ENCODE data around the gene CRIP2.

Gene CRIP2

DNA sequence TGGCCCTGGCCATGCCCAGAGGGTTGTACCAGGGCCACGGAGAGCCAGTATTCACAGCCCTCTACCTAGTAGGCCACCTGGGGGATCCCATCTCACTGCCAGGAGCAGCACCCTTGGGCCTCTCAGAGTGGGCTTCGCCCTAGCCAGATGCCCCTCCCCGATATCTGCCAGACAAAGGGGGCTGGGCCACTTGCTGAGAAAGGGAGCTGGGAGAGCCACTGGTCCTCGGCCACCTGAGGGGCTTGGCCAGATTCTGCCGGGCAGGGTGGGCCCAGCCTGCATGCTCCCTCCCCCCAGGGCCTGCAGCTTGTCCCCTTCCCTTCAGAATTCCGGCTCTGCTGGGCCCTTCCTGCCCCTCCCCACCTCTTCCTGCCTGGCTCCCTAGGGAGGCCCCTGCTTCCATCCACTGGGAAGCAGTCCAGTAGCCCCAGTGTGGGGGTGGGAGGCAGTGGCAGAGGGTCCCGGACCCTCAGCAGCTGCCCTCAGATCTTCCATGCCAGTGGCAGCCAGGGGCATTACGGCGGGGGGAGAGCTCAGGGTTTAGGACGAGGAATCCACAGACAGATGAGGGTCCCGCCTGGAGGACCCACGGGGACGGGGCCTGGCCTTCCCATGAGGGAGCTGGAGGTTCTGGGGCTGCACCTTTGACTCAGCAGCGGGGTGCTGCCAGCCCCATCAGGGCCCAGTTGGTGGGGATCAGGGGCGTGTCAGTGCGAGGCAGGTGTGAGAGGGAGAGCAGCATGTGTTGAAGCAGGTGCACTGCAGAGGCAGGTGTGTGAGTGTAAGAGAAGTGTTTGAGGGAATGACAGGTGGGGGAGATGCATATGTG is 2.4 kb downstream of the CRIP2 start:
- peak; percentile 77 for DNase-seq (ENCODE audit: low spot score)

DNA sequence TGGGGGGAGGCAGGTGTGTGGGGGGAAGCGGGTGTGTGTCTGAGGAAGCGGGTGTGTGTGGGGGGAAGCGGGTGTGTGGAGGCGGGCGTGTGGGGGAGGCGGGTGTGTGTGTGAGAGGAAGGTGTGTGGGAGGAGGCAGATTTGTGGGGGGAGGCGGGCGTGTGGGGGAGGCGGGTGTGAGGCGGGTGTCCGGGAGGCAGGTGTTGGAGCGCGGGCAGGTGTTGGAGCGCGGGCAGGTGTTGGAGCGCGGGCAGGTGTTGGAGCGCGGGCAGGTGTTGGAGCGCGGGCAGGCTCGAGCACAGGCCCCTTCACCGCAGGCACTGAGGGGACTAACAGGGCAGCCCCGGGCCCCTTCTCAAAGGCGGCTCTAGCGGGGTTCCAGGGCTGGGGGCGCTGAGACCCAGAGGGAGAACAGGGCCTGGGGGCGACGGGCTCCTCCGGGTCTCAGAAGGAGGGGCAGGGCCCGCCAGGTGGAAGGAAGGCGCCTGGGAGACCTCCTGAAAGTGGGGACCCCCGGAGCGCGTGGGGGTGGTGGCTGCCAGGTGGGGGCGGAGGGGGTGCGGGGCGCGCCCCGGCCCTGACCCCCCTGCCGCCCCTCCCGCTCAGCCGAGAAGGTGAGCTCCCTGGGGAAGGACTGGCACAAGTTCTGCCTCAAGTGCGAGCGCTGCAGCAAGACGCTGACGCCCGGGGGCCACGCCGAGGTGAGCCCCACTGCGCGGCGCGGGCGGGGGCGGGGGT is 3.2 kb downstream of the CRIP2 start:
- no peak for DNase-seq (ENCODE audit: low spot score)

DNA sequence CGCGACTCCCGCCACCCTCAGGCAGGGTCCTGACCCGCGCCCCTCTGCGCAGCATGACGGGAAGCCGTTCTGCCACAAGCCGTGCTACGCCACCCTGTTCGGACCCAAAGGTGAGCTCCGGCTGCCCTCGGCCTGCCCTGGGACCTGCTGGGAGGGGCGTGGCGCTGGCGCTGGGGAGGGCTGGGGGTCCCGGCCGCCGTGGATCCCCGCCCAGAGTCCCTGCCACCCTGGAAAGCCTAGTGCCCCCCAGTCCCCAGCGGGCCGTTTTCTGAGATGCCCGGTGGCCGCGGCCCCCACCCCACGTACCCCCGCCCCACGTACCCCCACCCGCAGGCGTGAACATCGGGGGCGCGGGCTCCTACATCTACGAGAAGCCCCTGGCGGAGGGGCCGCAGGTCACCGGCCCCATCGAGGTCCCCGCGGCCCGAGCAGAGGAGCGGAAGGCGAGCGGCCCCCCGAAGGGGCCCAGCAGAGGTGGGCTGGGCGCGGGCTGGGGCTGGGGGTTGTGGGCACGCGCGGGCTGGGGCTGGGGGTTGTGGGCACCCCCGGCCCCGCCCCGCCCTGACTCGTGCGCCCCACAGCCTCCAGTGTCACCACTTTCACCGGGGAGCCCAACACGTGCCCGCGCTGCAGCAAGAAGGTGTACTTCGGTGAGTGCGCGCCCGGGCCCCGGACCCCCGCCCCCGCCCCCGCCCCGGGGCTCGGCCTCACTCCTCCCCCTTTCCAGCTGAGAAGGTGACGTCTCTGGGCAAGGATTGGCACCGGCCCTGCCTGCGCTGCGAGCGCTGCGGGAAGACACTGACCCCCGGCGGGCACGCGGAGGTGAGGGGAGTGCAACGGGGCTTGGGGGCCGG is 4.0 kb downstream of the CRIP2 start:
- DNase-seq (ENCODE audit: low spot score) = no peak

- no peak for DNase-seq (ENCODE audit: low spot score)
Measured at GRCh38 chr14:105479431-105480158, 5.0 kb downstream of the CRIP2 start.

- no peak for DNase-seq (ENCODE audit: low spot score)
Measured at GRCh38 chr14:105480199-105480746, 5.7 kb downstream of the CRIP2 start.

GRCh38 chr14:105480807-105481801 is 6.5 kb downstream of the CRIP2 start:
- peak; percentile 92 for DNase-seq (ENCODE audit: low spot score)

- DNase-seq (ENCODE audit: low spot score) = peak; percentile 96
Measured at GRCh38 chr14:105481886-105482457, 7.4 kb downstream of the CRIP2 start.

DNA sequence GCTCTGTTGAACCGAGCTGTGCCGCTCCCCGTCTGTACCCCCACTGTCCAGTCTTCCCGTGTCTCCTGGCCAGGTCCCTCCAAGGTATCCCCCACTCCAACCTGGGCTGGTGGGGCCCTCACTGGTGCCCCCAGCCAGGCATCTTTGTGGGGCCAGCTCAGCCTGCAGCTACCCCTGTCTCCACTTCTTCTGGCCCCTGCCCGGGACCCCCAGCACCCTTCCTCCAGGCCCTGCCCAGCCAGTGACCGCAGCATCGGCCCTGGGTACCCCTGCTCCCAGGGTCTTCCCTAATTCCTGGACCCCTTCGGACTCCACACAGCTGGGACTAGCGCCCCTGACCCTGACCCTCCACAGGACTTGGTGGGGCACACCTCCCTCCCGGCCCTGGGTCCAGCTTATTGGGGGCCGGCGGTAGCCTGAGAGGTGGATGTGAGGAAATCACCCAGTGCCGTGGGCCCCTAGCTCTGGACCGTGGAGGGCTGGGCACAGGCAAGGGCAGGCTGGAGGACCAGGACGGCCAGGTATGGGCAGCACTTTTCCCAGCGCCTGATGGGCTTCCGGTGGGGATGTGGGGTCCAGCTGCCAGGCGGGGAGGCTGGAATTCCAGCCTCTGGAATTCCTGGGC is 8.0 kb downstream of the CRIP2 start:
- DNase-seq (ENCODE audit: low spot score) = no peak

- no peak for DNase-seq (ENCODE audit: low spot score)
Measured at GRCh38 chr14:105483300-105484068, 8.9 kb downstream of the CRIP2 start.

DNA sequence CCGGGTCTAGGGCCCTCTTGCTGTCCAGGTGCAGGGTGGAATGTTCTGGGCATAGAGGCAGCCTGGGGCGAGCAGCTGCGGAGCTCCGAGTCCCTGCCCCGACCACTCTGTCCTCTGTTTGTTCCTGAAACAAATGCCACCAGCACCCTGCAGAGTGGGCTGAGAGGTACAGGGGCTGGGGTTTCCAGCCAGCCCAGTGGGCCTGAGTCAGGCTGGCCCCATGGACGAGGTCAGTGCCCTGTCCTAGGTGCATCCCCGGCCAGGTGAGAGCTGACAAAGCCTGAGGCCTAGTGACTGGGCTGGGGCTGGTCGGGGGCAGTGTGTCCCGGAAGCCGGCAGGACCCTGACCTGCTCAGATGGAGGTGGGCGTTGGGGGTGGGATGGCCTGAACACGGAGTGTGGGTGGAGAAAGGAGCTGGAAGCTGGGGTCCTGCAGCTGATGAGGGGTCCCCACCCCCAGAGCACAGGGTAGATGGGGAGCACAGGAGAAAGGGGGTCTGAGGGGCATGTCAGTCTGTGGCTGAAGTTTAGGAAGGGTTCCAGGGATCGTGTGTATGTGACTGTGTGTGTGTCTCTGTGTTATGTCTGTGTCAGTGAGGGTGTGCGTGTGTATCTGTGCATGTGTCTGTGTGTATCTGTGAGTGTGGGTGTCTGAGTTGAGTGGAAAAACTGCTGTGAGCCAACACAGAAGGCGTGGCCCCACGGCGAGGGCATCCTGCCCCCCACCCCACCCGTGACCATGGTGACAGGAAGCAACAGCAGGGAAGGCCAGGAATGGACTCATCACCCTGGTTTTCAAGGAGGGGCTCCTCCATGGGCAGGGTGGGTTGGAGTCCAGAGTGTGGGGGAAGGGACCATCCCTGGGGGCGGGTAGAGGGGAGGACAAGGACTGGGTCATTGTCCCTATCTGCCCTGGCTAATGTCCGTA is 9.7 kb downstream of the CRIP2 start:
- peak; percentile 40 for DNase-seq (ENCODE audit: low spot score)

DNA sequence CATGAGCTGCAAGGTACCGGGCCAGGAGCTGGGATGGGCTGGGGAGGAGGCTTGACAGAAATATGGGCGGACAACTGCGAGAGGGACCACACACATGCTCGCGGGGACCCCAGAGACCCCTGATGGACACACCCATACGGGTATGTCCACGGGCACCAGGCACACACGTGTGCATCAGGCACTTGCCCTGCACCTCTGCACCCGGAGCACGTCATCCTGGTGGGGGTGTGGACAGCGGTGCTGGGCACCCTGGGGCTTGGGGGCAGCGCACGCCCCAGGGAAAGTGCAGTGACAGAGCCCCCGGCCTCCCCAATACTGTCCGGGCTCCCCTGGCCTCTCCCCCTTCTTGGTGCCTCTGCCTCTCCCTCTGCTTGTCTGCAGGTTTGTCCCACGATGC is 10.4 kb downstream of the CRIP2 start:
- no peak for DNase-seq (ENCODE audit: low spot score)

- DNase-seq (ENCODE audit: low spot score) = peak; percentile 52
Measured at GRCh38 chr14:105485739-105486162, 11.1 kb downstream of the CRIP2 start.

DNA sequence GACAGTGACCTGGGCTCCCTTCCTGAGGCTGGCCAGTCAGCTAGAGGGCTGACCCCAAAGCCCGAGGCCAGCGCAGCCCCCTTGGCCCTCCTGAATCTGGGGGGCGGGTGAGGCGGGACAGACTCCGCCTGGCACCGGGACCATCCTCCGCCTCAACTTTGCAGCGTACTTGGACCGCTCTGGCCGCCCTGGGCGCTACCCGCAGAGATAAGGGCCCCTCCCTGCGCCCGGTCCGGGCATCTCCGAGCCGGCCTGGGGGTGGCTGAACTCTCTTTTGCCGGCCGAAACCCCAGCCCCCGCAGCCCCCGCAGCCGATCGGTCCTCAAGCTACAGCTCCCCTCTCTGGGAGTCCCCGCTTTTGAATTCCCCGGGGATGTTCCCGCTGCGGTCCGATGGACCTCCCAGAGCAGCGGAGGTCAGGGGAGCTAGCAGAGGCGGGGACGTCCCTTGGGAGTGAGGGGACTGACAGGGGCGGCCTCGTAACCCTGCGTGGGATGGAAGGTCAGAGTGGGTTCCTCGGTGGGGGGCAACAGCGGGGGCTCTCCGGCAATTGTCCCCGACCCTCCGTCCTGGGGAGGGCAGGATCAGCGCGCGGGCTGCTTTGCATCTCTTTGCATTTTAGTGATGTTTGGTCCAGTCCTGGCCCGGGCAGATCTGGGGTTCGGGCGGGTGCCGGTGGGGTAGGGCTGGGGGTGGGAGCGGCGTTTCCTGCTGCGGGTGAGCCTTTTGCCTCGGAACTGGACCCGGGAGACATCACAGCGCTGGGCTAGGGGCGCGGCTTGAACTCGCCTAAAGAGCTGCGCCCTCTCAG is 11.7 kb downstream of the CRIP2 start, which contains the start of gene CRIP1:
TSS of gene CRIP1 (plus strand) at position 724 of the 811 bp plus-strand sequence. CDS start 374 bp downstream, outside the sequence.
- no peak for DNase-seq (ENCODE audit: low spot score)

- no peak for DNase-seq (ENCODE audit: low spot score)
Measured at GRCh38 chr14:105486974-105487448, 12.4 kb downstream of the CRIP2 start.

DNA sequence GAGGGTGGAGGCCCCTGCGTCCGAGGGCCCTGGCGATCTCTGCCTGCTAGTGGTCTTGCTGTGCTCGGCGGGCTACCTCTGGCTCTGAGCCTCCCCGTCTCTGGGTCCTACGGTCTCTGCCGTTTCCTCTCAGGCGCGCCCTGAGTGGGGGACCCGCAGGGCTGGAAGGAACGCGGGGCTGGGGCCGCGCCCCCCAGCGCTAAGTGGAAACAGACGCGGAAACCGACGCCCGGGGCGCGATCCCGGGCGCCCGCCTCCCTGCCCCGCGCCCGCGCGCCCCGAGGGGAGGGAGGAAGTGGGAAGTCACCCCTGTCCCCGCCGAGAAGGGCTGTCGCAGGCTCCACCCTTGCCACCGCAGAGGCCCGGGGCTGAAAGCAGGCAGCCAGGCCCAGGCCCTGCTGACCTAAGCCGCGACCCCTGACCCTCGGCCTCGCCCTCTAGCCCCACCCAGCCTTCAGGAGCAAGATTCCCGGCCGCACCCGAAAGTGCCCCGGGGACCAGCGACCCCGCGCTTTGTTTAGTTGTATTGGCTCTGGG is 12.9 kb downstream of the CRIP2 start:
- DNase-seq (ENCODE audit: low spot score) = no peak
